Inferior parietal cortex (tissue), 1 donor: ENCODE measurements around the gene SF3B1.
"Not testable (repeated sequence)": the region's sequence is repeated elsewhere in the genome, so short reads cannot be mapped to it uniquely, and the experiment has no call there.

ENCODE experiments used
- DNase-seq: peaks from one replicate; pipeline ENCODE4 v3.0.0-alpha.2; 2016; ENCODE audit errors: extremely low spot score

Gene SF3B1

DNA sequence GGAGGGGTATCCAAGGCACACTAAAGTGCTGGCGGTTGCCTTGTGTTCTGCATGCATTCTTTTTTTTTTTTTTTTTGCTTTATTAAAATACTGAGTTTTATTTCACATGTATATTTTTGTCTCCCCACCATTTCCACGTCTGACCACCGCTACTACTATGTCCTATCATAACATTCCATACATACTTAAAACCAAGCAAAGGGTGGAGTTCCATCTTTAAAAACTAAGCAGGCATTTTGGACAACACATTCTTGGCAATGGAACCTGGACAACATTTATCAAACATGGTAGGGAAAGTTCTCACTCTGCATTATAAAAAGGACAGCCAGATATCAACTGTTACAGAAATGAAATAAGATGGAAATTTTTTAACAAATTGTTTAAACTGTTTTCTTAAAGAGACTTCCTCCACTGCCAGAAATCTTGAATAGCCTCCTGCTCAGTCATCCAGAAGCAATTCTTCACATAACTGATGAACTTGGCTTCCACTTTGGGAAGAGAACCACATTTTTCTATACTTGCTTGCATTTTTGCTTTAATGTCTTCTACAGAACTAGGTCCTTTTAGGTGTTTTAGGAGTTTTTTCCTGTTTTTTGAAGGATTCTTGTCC lies 55.4 kb downstream of the SF3B1 start:
- not testable (repeated sequence) for DNase-seq

GRCh38 chr2:197378494-197379307 lies 56.1 kb downstream of the SF3B1 start:
- peak; percentile 83 for DNase-seq

DNA sequence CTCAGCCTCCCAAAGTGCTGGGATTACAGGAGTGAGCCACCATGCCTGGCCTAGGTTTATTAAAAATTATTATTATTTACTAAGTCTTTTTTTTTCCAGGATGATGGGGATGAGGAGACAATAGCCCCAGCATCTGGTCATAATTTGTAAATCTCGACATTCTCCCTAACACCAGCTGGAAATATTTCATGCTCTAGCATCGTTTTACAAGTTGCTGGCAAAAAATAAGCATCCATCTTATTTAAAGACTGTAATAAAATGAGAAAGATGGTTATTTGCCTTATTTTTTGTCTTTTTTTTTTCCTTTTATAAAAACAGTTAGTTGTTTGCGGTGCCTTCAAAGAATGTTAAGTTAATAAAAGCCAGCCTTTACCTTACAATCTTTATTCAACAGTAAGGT lies 56.7 kb downstream of the SF3B1 start:
- no peak for DNase-seq

DNA sequence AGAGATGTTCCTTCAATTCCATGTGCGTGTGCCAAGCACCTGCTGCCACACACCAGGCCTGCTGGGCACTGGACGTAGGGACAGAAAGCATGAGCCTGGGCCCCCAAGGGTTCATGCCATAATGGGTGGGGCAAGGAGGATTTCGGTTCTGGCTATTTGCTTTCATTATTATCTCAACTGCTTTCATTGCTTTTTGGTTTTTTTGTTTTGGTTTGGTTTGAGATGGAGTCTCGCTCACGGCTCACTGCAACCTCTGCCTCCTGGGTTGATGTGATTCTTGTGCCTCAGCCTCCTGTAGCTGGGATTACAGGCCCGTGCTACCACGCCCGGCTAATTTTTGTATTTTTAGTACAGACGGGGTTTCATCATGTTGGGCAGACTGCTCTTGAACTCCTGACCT lies 57.2 kb downstream of the SF3B1 start:
- DNase-seq: no peak

DNA sequence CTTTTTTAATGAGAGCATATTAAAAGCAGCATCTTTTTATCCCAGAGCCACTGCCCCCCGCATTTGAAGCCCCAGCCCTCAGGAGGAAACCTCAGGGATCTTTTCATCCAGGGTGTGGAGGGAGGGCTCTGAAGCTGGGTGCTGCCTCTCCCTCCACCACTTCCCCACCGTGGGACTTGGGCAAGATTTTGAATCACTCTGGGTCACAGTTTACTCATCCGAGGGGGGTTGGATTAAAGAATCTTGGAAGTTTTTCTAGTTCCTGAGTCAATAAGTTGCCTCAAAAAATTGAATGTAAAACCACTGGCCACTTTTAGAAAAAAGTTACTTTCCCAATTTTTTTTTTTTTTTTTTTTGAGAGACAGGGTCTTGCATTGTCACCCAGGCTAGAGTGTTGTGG lies 62.2 kb downstream of the SF3B1 start:
- no peak for DNase-seq

- not testable (repeated sequence) for DNase-seq
Observed at GRCh38 chr2:197370664-197371063, 64.2 kb downstream of the SF3B1 start.

GRCh38 chr2:197369933-197370320 lies 64.9 kb downstream of the SF3B1 start:
- DNase-seq: no peak

GRCh38 chr2:197369228-197369932 lies 65.4 kb downstream of the SF3B1 start:
- DNase-seq: no peak

DNA sequence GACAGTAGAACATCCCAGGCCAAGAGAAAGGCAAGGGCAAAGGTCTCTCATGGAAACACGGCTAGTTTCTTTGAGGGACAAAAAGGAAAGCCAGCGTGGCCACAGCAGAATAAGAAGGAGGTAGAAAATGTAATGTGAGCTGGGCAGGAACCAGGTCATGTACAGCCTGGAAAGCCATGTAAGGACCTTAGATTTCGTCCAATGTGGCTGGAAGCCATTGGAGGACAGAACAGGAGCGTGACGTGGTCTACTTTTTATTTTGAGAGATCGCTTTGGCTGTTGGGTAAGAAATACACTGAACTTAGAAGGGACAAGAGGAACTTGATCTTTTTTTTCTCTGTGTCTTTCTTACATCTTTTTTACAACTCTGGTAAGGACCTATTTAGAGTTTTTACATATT lies 66.4 kb downstream of the SF3B1 start:
- no peak for DNase-seq

GRCh38 chr2:197363998-197364397 lies 70.8 kb downstream of the SF3B1 start:
- DNase-seq: no peak

- DNase-seq: no peak
Observed at GRCh38 chr2:197360744-197361156, 74.1 kb downstream of the SF3B1 start.

DNA sequence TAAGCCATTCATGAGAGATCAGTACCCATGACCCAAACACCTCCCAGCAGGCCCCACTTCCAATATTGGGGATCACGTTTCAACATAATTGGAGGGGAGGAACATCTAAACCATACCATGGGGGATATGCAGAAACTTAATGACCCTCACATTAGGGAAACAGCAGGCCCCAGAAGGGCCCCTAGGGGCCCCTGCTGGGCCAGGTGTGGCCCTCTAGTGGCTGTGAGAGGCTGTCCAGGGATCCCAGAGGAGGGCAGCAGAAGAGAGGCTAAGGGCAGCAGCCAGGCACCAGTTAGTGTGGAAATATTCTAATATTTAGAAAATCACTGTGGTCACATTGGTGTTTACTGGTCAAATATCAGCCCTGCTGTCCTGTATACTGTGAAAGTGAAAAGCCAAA lies 75.0 kb downstream of the SF3B1 start:
- no peak for DNase-seq

DNA sequence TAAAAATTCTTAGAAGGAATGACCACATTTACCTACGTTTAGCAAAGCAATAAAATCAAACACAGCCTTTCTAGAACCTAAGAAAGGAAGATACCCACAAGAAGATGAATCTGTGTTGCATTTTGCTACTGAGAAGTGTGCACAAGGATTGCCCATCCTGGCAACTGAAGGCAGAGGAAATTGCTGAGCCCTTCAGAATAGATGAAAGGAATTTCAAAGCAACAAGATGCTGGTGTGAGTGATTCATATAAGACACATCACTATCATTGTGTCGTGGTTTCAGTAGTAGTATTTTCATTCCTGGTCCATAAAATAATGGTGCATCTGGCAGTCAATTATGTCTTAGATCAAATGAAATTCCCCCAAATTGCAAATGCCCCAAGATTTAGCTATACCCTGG lies 75.9 kb downstream of the SF3B1 start:
- DNase-seq: no peak

DNA sequence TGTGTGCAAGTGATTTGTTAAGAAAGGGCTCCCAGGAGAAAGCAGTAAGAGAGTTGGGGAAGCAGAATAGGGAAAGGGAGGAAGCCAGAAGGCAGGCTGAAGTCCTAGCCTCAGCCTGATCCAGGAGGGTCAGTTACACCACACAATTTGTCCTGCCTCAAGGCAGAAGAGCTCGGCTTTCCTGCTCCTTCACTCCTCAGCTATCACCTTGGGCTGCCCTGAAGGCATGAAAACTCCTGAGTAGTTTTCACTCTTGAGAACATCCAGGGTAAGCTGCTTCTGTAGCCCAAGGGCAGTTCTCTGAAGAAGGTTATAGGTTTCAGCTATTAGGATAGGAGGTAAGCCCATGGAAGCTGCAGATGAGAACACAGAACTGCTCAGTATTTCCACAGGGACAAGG lies 76.8 kb downstream of the SF3B1 start:
- DNase-seq: no peak

- DNase-seq: no peak
Observed at GRCh38 chr2:197356136-197356535, 78.7 kb downstream of the SF3B1 start.

DNA sequence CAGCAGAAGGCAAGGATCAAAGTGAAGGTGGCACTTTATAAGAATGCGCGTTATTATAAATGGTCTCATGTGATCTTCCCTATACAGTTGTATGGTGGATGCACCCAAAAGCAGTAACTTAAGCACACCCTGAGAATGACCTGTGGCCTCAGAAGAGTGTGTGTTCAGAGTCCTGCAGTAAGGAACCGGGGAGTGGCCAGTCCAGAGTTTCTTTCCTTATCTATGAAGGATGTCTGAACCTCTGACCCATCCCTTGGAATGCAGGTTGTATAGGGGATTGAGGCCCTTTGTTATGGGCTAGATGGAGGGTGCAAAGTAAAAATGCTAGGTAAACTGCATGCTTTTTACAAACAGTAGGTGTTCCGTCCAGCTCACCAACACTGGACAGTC lies 80.7 kb downstream of the SF3B1 start:
- DNase-seq: no peak

DNA sequence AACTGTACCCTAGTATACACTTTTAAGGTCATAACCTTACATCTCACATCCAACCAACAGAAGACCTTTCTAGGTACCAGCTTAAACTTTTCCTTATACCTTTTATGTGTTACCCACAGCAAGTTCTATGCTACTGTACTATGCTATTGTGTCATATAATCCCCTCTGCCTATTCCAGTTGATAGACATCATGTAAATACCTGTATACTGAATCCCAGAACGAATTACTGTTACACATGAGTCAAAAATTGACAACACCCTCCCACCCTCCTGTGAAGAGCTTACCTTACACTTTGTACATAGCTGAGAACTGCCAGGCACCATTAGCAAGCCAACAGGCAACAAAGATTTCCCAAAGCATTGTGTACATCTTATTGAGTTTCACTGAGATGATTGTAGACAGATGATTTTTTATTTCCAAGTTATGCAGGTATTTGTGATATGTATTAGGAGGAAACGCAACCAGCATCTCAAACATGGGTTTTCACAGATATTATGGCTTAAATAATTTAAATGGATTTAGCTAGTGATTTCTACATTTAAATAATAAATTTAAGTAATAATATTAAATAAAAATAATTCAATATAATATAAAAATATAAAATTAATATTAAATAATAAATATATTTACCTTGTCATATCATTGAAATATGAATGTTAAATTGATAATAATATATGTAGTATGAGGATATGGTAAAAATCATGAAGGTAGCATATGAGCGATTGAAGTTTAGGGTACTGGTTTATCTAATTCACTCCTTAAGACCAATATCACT lies 81.2 kb downstream of the SF3B1 start:
- no peak for DNase-seq

- no peak for DNase-seq
Observed at GRCh38 chr2:197349699-197350098, 85.1 kb downstream of the SF3B1 start.

DNA sequence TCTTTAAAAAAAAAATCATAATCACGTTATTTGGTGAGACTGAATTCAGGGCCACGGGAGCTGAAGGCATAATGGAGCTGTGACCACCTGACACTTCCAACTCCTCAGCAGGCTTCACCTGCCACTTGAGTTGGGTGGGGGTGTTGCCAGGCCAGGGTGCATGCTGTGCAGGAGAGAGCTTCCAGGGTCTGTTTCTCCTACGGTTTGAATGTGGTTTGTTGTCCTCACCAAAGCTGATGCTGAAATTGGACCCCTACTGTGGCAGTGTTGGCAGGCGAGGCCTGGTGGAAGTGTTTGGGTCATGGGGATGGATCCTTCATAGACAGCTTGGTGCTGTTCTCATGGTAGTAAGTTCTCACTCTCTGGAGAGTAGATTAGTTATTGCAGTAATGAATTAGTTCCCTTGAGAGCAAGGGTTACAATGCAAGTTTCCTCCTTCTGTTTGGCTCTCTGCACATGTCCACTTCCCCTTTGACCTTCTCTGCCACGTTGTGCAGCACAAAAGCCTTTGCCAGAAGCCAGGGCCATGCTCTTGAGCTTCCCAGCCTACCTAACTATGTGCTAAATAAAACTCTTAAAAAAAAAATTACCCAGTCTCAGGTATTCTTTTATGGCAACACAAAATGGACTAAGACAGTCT lies 86.0 kb downstream of the SF3B1 start:
- no peak for DNase-seq

DNA sequence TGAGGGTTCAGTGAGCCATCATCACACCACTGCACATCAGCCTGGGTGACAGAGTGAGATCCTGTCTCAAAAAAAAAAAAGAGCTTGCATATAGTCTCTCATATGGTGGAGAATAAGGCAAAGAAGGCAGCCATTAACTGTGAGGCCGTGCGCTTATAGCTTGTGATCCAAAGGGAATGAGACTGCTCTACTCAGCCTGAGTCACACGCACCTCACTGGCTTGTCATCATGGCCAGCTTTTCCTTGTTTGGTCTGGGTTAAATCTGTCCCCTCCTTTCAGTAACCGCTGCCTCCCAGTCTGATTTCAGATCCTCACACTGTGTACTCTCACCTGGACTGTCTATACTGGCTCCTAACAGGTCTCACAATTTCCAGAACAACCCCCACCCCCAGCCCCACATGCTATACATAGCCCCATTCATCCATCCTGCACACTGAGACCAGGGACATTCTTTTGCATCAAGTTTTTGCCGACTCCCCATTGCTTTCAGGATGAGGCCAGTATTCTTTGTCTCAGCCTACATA lies 88.9 kb downstream of the SF3B1 start:
- DNase-seq: no peak

- not testable (repeated sequence) for DNase-seq
Observed at GRCh38 chr2:197343968-197344367, 90.9 kb downstream of the SF3B1 start.
